Stimulated activated CD4-positive, alpha-beta T cell treated with anti-CD3 and anti-CD28 coated beads, Interleukin-2, amount 100 ng/mL, for 4 hours (primary cell): ENCODE results near the gene LTBP1.

Experiments used
- DNase-seq: peaks from one replicate; pipeline ENCODE4 v3.0.0-alpha.2; 2020; ENCODE audit warnings: low read depth

The LTBP1 gene

GRCh38 chr2:33312355-33312754 is 365.6 kb downstream of the LTBP1 start:
- DNase-seq = no peak

DNA sequence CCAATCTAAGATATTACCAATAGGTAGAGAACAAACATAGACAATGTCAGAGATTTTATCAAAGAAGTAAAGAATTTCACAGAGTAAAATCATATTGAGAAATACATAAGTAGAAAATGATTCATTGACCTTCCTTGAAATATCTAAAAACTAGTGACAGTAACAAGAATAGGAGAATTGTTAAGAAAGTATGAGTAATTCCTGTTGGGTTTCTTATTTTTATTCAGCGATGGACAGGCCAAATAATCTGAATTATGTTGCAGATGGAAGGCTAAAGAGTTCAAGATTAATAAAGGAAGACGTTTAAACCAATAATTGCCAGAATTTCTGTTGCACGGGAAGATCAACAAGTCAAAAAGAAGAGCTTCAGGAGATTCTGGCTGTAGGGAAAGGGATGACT is 366.3 kb downstream of the LTBP1 start:
- no peak for DNase-seq

DNA sequence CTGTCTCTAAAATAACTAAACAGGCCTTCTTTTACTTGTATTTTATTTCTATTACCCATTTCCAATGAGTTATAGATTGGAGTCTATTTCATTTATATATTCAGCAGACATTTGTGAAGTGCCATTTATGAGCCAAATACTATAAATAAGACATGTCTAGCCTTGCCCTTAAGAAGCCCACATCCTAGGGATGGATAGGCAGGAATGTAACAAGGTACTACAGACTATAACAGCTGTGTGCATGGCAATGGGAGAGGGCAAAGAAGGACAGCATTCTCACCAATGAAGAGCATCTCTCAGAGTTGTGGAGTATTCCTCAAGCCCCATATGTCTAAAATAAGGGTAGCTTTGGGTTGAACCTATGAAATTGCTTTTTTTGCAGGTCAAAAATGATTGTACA is 367.8 kb downstream of the LTBP1 start:
- no peak for DNase-seq

DNA sequence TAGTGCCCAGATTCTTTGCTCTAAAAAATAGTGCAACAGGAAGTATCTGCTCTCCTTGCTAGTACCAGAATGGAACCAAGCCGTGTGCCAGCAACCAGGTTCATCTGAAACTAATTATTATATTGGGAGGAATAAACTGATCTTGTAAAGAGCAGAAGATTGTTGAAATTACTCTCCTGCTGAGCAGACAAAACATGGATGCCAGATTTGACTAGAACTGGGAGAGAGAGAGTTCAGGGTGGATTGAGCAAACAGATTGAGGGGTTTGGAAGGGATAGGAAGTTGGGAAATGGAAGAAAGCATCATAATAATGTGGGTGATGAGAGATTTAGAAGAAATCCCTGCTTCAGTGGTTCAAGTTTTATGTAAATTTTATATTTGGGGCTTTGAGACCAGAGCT is 369.6 kb downstream of the LTBP1 start:
- DNase-seq = no peak

- no peak for DNase-seq
These were observed 370.7 kb downstream of the LTBP1 start for GRCh38 chr2:33317369-33318007.

DNA sequence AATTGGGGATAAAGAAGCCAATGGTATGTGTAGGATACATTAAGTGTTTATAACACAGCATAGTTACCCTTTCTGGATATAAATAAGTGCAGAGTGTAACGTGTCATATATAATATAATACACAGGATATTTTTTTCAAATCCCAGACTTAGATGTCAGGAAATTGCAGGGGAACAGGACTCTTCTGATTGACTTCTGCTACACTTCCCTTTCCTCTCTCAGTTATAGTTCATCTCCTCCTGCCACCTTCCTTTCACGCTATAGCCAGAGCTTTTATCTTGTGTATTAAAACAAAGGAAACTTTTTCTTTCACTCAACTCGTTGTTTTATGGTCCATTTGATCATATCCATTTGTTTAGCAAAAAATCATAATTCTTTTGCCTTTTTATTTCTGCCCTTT is 371.7 kb downstream of the LTBP1 start:
- no peak for DNase-seq

DNA sequence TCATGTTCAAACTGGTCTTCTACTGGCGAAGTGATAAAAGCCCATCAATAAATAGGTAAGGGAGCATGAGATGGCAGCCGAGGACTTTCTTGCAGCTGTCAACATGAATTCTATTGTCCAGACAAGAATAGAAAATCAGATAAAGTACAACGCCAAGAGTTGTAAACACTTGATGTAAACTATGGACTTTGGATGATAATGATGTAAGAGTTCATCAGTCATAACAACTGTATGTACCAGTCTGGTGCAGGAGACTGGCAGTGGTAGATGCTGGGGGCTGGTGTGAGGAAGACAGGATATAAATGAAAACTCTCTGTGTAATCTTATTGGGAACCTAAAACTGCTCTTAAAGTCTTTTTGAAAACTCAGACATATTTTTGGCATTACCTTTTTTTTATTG is 373.8 kb downstream of the LTBP1 start:
- DNase-seq = no peak

GRCh38 chr2:33321236-33321771 is 374.6 kb downstream of the LTBP1 start:
- DNase-seq = no peak

GRCh38 chr2:33321876-33322483 is 375.2 kb downstream of the LTBP1 start:
- no peak for DNase-seq

- DNase-seq = no peak
These were observed 375.9 kb downstream of the LTBP1 start for GRCh38 chr2:33322612-33323011.

DNA sequence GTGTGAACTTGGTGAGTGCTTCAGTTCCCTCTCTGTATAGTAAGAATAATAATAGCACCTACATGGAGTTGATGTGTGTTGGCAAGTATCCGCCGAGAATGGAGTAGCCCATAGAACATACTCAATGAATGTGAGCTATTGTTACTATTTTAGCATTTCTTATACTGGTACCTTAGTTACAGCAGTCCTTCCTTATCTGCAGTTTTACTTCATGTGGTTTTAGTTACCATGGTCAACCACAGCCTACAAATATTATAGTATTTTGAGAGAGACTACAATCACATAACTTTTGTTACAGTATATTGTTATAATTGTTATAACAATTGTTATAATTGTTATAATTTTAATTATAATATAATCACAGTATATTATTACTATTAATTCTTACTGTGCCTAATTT is 377.2 kb downstream of the LTBP1 start:
- no peak for DNase-seq

DNA sequence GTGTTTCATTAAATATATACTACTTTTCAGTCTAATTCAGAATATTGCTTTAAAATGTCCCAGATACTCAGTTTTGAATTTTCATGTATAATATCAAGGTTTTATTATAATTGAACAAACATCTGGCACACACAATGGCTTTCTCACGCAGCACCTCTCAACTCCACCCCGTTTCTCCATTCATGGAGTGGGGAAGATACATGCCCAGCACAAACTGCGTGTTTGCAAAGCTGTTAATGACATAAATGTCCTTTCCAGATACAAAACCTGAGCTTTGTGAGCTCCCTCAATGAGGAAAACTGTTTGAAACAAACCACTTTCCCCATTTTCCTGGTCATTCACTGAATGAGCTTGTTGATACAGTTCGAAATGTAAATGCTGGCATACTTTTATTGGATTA is 379.3 kb downstream of the LTBP1 start:
- DNase-seq = no peak

- no peak for DNase-seq
These were observed 386.7 kb downstream of the LTBP1 start for GRCh38 chr2:33333433-33333832.

DNA sequence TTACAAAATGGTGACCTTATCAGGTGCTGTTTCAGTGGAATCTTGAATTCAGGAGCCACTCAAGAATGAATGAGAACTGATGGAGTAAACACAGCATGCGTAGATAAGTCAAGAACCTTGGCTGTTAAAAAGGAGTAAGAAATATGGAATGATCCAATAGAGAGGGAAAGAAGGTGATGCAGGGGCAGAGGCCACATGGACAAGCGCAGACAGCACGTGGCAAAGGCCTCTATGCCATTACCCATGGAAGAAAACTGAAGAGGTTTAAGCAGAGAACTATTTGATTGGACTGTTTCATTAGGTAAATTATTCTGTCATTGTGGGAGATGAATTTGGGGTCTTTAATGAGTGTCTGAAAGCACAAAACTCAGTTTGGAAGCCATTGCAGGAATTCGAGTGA is 387.3 kb downstream of the LTBP1 start:
- DNase-seq = no peak

GRCh38 chr2:33335516-33335915 is 388.8 kb downstream of the LTBP1 start:
- DNase-seq = no peak

DNA sequence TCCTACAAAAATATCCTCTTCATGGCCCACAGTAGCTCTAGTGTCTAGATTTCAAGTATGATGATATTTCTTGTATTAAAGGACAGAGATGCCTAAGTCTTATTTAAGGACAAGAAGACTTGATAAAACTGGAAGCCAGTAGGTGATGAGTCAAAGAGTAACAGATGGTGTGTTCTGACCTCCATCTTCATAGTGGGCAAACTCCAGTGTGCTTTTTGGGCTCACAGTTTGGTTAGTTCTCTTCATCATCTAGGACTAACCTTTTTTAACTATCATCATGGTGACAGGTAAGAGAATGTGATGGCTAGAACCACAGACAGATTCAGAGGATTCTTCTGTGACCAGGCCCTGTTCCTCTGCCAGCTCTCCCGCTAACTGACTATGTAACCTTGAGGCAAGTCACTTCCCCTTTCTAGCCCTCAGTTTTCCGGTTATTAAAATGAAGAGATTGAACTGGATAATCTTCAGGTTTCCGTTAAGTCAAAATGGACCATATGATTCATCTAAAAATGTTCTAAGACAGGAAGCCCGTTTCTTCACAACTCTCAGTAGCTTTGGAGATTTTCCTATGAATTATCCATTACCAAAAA is 389.4 kb downstream of the LTBP1 start:
- DNase-seq = no peak

GRCh38 chr2:33337385-33337960 is 390.7 kb downstream of the LTBP1 start:
- no peak for DNase-seq

GRCh38 chr2:33337981-33338380 is 391.2 kb downstream of the LTBP1 start:
- DNase-seq = no peak

DNA sequence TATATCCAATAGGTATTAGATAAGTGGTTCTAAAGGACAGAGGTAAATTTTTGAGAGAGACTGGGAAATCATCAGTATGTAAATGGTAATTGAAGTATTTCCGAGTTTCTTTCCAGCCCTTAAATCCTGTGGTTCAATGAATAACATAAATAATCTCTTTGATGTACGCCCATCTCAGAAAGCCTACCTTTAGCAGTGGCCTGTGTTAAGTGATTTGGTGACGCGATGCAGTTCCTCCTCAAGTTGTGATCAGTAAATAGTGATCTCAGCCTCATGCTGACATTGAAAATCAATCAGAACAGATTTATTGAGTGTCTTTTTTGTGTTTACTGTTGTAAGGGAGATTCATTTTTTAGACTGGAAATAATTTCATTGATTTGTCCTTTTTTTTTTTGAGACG is 392.5 kb downstream of the LTBP1 start:
- DNase-seq = no peak

DNA sequence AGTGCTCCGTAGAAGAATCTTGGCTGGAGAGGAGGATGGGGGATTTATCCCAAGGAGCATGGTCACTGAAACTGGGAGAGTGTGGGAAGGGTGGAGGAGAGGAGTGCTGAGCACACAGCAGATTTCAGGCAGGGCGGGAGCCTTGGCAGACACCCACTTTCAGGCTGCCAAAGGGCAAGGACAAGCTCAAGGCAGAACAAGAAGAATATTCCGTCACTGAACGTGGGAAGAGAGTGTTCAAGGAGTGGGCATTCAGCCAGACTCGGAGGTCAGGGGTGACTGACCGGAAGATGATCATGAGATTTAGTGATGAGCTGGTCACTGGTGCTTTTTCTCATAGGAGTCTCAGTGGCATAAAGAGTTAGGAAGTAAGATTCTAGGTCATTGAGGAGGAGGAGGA is 393.5 kb downstream of the LTBP1 start:
- no peak for DNase-seq

- no peak for DNase-seq
These were observed 395.4 kb downstream of the LTBP1 start for GRCh38 chr2:33342171-33342570.

DNA sequence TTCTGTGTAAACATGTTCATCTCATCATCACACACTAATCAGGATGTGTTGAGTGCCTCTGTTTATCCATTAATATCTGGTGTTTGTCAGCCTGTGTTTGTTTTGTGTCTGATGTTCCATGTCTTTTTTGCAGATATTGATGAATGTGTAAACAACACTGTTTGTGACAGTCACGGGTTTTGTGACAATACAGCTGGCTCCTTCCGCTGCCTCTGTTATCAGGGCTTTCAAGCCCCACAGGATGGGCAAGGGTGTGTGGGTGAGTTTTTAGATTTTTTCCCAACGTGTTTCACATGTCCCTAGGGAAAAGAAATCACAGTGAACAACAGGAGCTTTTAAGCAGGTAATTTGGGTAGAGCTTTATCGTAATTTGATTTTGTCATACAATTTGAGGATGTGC is 396.0 kb downstream of the LTBP1 start:
- no peak for DNase-seq

- no peak for DNase-seq
These were observed 396.7 kb downstream of the LTBP1 start for GRCh38 chr2:33343387-33343895.
